SK-N-DZ (cell line): Measurements from ENCODE around the gene CRB2.

Experiments
- DNase-seq: peaks from one replicate; pipeline ENCODE4 v3.0.0-alpha.2; 2015; ENCODE audit warnings: low spot score

Gene CRB2

GRCh38 chr9:123347289-123348060, 8.5 kb upstream of the CRB2 start:
- DNase-seq = no peak

GRCh38 chr9:123348317-123348992, 7.5 kb upstream of the CRB2 start:
- DNase-seq = no peak

- no peak for DNase-seq
These were observed 7.0 kb upstream of the CRB2 start for GRCh38 chr9:123349033-123349432.

GRCh38 chr9:123349691-123350480, 6.1 kb upstream of the CRB2 start:
- DNase-seq = peak; percentile 79

GRCh38 chr9:123350590-123351310, 5.2 kb upstream of the CRB2 start:
- no peak for DNase-seq

- no peak for DNase-seq
These were observed 3.0 kb upstream of the CRB2 start for GRCh38 chr9:123353041-123353440.

GRCh38 chr9:123353984-123354591, 1.9 kb upstream of the CRB2 start:
- DNase-seq = peak; percentile 82

- DNase-seq = no peak
These were observed 1.0 kb upstream of the CRB2 start for GRCh38 chr9:123354806-123355508.

GRCh38 chr9:123356851-123357742, 1.1 kb downstream of the CRB2 start:
- peak; percentile 59 for DNase-seq

- DNase-seq = no peak
These were observed 1.7 kb downstream of the CRB2 start for GRCh38 chr9:123357743-123358059.

GRCh38 chr9:123358181-123358905, 2.3 kb downstream of the CRB2 start:
- DNase-seq = no peak

- no peak for DNase-seq
These were observed 3.1 kb downstream of the CRB2 start for GRCh38 chr9:123359106-123359505.

- DNase-seq = no peak
These were observed 3.5 kb downstream of the CRB2 start for GRCh38 chr9:123359546-123359945.

- peak; percentile 95 for DNase-seq
These were observed 4.4 kb downstream of the CRB2 start for GRCh38 chr9:123360161-123361085.

- peak; percentile 75 for DNase-seq
These were observed 5.2 kb downstream of the CRB2 start for GRCh38 chr9:123361086-123361730.

- DNase-seq = peak; percentile 79
These were observed 5.9 kb downstream of the CRB2 start for GRCh38 chr9:123361731-123362510.

- no peak for DNase-seq
These were observed 6.9 kb downstream of the CRB2 start for GRCh38 chr9:123362856-123363255.
